BJ (cell line): Measurements from ENCODE around the gene EIF2D. TPM values are rescaled to one million over a fixed set of nuclear protein-coding genes. Genes with fewer than 3 reads are reported as not detected.

Source experiments
- CTCF ChIA-PET: fragments of 350-600 bp; formaldehyde crosslinking; extraction: SDS; loops from one replicate; lab custom pipeline; 2021; ENCODE audit warnings: antibody characterized with exemption, inconsistent platforms; lab: Yijun Ruan, JAX
- POLR2A ChIA-PET: fragments of 300-600 bp; sonication (Branson Sonifier 250); formaldehyde crosslinking; extraction: SDS; loops from one replicate; lab custom pipeline; 2021; ENCODE audit warnings: antibody characterized with exemption; lab: Charles Lee
- DNase-seq: peaks from one replicate; pipeline ENCODE4 v3.0.0-alpha.2; 2011; ENCODE audit warnings: low read depth
- H3K27me3 ChIP-seq: 2 replicates; pipeline ENCODE4 v1.6.0; 2011; ENCODE audit warnings: low read length; ENCODE audit not compliant: control insufficient read depth, insufficient read depth
- H3K36me3 ChIP-seq: 2 replicates; pipeline ENCODE4 v1.5.1; 2011; ENCODE audit warnings: low read length; ENCODE audit not compliant: control insufficient read depth, insufficient read depth
- H3K4me3 ChIP-seq: 2 replicates; pipeline ENCODE4 v1.5.1; 2011; ENCODE audit warnings: low read depth, mild to moderate bottlenecking, control low read depth, low read length
- polyA plus RNA-seq: library from polyadenylated mRNA; depleted of rRNA; stranded (reverse); fragments of >200 nt; gene quantifications from 2 replicates; pipeline ENCODE4 v1.2.3, GENCODE V29; 2011
- TF ChIP-seq, protein P1 (sequence below): IDR thresholded peaks from 2 replicates; pipeline ENCODE4 v1.5.1; 2011; ENCODE audit warnings: low read depth, mild to moderate bottlenecking, control low read depth, inconsistent platforms, low read length, moderate library complexity; ENCODE audit not compliant: insufficient read depth

Gene EIF2D
- polyA plus RNA-seq, 1 experiment = 97.4 TPM

DNA sequence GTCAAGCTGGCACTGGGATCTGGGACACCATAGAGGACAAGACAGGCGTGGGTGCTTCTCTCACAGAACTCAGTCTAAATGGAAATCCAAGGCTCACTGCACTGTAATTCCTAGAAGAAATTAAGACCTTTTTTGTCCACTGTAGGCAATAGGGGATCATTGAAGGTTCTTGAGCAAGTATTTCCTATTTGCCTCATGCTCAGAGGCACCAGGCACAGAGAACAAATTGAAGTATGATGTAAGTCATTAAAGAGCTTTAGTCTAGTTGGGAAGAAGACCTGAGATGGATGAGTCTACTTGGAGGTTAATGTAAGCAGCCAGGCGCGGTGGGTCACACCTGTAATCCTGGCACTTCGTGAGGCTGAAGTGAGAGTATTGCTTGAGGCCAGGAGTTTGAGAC is 34.6 kb downstream of the EIF2D start:
- ChIA-PET POLR2A (no interaction called here), CTCF (interaction anchor here (0.6 to 2.3 kb wide), 5 partner anchors 9 to 98 kb away, joined by 3 to 8 read pairs (median 5); no protein-coding TSS in a partner anchor)
- TF ChIP-seq, protein P1, sequence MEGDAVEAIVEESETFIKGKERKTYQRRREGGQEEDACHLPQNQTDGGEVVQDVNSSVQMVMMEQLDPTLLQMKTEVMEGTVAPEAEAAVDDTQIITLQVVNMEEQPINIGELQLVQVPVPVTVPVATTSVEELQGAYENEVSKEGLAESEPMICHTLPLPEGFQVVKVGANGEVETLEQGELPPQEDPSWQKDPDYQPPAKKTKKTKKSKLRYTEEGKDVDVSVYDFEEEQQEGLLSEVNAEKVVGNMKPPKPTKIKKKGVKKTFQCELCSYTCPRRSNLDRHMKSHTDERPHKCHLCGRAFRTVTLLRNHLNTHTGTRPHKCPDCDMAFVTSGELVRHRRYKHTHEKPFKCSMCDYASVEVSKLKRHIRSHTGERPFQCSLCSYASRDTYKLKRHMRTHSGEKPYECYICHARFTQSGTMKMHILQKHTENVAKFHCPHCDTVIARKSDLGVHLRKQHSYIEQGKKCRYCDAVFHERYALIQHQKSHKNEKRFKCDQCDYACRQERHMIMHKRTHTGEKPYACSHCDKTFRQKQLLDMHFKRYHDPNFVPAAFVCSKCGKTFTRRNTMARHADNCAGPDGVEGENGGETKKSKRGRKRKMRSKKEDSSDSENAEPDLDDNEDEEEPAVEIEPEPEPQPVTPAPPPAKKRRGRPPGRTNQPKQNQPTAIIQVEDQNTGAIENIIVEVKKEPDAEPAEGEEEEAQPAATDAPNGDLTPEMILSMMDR = no peak
- DNase-seq = no peak
- Histone ChIP-seq H3K27me3 (no peaks in the 10 kb centered on the region), H3K4me3 (no peak overlapping the region), H3K36me3 (no peaks in the 10 kb centered on the region)

GRCh38 chr1:206575894-206576737 is 36.1 kb downstream of the EIF2D start:
- H3K4me3 ChIP-seq = no peak overlapping the region
- ChIA-PET POLR2A (no interaction called here), CTCF (interaction anchor here (1.1 to 2.5 kb wide), 4 partner anchors 7 to 86 kb away, joined by 4 to 9 read pairs (median 6); no protein-coding TSS in a partner anchor)
- no peaks in the 10 kb centered on the region for H3K27me3 ChIP-seq
- TF ChIP-seq, protein P1 = no peak
- H3K36me3 ChIP-seq = no peaks in the 10 kb centered on the region
- DNase-seq = no peak

DNA sequence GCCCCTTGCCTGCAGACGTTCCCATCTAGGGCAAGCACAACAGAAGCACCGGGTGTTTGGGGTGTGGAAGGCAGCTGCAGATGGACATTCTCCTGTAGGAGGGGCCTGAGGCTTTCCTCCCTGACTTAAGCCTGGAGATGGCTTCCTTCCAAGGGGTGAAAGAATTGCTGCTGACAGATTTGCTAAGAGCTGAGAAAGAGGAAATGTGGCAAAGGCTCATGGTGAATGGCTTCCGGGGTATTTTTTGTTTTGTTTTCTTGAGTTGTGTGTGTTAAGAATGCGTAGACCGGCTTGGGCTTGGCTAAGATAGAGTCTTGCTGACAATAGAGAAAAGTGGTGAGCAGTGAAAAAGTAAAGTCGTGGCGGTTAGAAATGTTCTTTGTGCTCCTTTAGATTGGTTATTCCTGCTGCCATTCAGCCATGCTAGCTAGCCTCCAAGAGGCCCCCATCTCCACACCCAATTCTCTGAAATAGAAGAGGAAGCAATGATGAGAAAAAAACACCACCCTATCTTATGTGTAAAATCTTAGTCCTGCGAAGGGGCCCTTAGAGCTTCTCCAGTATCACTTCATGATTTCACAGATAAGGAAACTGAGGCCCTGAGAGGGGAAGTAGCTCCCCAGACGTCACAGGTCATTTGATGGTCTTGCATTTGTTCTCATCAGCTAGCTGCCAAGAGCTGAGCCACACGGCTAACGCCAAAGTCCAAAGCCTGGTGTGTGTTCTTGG is 36.9 kb downstream of the EIF2D start:
- H3K4me3 ChIP-seq = no peak overlapping the region
- TF ChIP-seq, protein P1 = no peak
- no peaks in the 10 kb centered on the region for H3K27me3 ChIP-seq
- ChIA-PET POLR2A (no interaction called here), CTCF (interaction anchor here (1.1 to 2.5 kb wide), 6 partner anchors 8 to 85 kb away, joined by 3 to 9 read pairs (median 6); no protein-coding TSS in a partner anchor)
- H3K36me3 ChIP-seq = no peaks in the 10 kb centered on the region
- no peak for DNase-seq

DNA sequence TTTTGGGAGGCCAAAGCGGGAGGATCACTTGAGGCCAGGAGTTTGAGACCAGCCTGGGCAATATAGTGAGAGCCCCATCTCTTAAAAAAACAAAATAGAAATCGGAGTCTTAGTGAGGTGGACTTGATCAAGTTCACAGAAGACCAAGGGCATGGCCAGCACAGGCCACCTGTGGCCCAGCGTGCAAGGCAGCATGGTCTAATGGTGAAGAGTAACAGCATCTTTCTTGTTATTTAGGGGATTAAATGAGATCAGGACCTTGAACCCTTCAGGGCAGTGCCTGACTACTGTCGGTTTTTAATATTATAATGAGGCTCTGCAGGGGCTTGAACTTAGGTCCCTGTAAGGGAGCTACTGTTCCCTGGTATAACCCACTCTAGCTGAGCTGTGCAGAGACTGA is 38.5 kb downstream of the EIF2D start:
- H3K36me3 ChIP-seq = no peaks in the 10 kb centered on the region
- DNase-seq = no peak
- H3K27me3 ChIP-seq = no peaks in the 10 kb centered on the region
- no peak overlapping the region for H3K4me3 ChIP-seq
- CTCF ChIA-PET = interaction anchor here (0.8 to 3.0 kb wide), 5 partner anchors 9 to 29 kb away, joined by 3 to 9 read pairs (median 9); no protein-coding TSS in a partner anchor
- POLR2A ChIA-PET = no interaction called here
- TF ChIP-seq, protein P1 = no peak

DNA sequence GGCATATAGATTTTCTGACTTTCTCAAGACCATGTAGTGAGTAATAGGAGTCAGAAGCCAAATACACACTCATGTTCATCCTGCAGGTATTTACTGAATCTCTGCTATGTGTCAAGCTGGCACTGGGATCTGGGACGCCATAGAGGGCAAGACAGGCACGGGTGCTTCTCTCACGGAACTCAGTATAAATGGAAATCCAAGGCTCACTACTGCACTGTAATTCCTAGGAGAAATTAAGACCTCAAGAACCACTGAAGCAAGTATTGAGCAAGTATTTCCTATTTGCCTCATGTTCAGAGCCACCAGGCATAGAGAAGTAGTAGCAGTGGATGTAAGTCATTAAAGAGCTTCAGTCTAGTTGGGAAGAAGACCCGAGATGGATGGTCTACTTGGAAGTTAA is 38.9 kb downstream of the EIF2D start:
- ChIA-PET CTCF (interaction anchor here (0.8 to 3.0 kb wide), 4 partner anchors 10 to 28 kb away, joined by 3 to 9 read pairs (median 6); no protein-coding TSS in a partner anchor), POLR2A (no interaction called here)
- TF ChIP-seq, protein P1 = no peak
- Histone ChIP-seq H3K27me3 (no peaks in the 10 kb centered on the region), H3K4me3 (no peak overlapping the region), H3K36me3 (no peaks in the 10 kb centered on the region)
- no peak for DNase-seq
